GM18507 (cell line): ENCODE data around the gene MRPL43.

ENCODE experiments used
- DNase-seq: peaks from one replicate; pipeline ENCODE4 v3.0.0; 2011; ENCODE audit warnings: low read depth; ENCODE audit not compliant: insufficient read length; ENCODE audit errors: extremely low spot score
- FAIRE-seq: peaks from 2 replicates; lab custom pipeline; 2011; peaks lifted over from hg19 to GRCh38; lab: Jason Lieb, UNC

MRPL43 gene

GRCh38 chr10:100970914-100971811, 16.1 kb downstream of the MRPL43 start:
- FAIRE-seq (no peak), DNase-seq (no peak)

DNA sequence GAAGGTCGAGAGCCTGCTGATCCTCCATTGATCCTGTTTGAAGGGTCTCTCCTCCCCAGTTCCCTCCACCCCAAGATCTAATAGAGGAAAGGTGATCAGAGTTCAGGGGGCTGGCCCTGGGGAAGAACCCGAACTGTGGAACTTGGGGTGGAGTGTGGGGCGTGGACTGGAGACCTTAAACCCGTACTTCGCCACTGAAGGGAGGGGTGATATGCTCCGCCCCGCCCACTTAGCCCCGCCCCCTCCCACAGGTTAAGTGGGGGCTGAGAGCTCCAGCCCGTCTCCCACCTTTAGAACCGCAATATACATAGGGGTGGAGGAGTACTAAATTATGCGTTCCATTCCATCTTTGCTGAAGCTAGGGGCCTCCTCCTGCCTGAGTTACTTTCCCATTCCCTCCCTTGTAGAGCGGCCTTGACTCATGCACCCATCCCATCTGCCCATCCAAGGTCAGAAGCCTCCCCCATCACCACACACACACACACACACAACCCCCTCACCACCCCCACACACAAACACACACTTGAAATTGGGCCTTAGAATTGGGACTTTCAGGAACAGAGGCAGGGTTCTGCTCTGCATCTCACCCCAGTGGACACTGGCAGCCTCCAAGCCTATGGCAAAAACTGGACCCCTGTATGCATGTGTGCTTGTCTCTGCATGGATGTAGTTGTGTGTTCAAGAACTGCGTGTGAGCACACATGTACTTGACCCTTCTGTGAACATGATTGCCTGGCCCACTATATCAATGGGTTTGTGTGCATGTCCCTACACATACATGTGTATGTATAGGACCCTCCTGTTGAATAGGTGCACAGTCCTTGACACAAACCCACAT, 17.0 kb downstream of the MRPL43 start:
- DNase-seq (no peak), FAIRE-seq (no peak)

DNA sequence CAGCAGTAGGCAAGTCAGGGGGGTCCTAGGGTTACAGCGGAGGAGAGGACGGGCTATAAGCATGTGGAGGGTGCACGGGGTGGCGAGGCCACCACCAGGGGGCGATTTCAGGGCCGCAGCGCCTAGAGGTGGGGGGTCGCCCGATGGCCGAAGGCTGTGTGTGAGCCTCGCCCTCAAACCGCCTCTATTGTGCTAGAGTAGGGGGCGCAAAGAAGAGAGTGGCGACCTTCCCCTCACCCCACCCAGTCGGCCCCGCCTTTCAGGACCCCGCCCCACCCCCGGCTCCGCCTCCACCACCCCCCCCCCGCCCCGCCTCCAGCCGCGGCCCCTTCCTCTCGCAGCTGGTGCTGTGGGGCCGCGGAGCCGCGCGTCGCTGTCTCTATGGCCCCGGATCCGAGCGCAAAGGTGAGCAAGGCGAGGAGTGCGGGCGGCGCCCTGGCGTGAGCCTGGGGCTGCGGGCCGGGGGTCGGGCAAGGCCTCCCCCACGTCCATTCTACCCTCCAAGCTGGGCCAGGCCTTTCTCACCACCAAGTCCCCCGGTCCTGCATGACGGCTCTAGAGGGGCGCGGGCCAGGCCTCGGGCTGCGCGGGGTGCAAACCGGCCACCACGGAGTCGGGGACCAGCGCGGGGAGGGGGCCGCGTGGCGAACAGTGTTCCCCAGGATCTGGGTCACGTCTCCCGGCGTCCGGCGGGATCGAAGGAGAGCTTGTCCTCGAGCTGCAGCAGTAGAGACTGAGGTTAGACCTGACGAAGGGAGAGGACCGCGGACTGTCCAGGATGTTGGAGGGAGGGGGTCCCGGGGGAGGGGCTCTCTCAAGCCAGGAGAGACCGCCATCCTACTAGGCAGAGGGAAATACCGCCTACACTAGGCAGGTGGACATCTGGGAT, 17.9 kb downstream of the MRPL43 start, which contains the start of gene SEMA4G:
SEMA4G (plus strand) TSS at position 318 of the 889 bp plus-strand sequence. CDS start 3,409 bp downstream, outside the sequence.
- FAIRE-seq (no peak), DNase-seq (peak; percentile 32)

DNA sequence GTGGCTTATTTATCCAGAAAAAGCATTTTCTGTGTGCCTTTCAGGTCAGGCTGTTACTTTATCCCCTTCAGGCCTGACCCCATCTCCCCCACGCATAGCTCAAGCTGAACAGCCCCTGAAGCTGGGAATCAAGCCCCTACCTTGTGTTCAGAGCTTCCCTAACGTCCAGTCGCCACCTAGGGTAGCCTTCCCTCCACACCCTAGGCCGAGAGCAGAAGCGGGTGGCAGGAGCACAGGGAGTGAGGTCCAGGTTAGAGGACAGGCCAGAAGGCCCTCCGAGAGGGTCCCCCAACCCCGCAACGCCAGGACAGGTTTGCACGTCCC, 18.5 kb downstream of the MRPL43 start:
- DNase-seq (no peak), FAIRE-seq (no peak)

GRCh38 chr10:100968062-100968736, 19.1 kb downstream of the MRPL43 start:
- FAIRE-seq, result no peak
- no peak for DNase-seq

GRCh38 chr10:100967332-100967731, 20.0 kb downstream of the MRPL43 start:
- no peak for FAIRE-seq
- no peak for DNase-seq

DNA sequence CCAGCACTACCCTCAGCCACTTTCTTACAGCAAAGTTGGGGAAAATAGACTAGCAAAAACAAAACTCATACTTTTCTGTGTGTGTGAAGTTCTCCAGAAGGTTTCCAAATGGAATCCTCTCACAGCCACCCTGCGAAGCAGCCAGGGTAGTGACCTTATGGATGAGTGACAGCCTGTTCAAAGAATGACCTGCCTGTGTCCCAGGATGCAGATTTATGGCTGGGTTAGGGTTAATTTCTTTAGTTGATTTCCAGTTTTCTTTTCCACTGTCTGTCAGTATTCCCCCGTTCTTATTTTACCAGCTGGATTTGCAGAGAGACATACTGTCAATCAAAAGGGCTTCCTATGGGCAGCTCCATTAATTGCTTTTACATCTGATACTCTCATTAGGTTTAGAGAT, 20.4 kb downstream of the MRPL43 start:
- no peak for DNase-seq
- FAIRE-seq, result no peak

DNA sequence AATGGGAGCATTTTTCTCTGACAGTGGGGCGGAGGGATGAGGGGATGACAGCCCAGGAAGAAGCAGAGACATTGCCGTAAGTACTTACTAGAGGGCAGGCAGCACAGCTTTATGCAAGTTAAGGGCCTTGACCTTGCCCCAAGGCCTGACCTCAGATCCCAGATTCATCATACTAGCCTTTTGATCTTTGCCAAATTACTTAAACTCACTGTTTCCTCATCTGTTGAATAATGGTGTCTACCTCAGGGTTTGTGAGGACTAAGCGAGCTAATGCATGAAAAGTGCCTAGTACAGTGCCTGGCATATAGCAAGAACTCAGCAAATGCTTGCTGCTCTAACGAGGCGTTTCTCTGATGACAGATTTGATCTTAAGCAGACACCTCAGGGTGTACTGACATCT, 21.5 kb downstream of the MRPL43 start:
- no peak for FAIRE-seq
- DNase-seq, result no peak

DNA sequence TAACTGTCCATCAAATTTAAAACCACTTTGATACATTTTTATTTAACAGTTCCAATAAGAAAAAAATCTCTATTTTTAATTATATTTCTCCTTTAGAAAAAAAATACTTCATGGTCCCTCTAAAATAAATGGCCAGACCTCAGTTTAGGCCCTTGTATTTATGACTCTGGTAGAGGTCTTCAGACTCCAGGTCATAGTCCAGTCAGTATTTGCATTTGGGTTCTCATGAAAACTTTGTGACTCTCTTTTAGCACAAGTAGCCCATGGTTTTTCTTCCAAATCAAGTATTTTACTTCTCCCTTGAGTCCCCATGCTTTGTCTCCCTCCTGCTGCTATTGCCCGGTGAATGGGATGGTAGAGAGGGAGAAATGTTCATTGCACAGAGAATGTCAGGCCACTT, 23.5 kb downstream of the MRPL43 start:
- DNase-seq, result no peak
- FAIRE-seq, result no peak

- FAIRE-seq (no peak), DNase-seq (no peak)
These were observed 24.8 kb downstream of the MRPL43 start for GRCh38 chr10:100962351-100963080.

- no peak for DNase-seq
- no peak for FAIRE-seq
These were observed 27.0 kb downstream of the MRPL43 start for GRCh38 chr10:100960251-100960650.

GRCh38 chr10:100948916-100949315, 38.4 kb downstream of the MRPL43 start:
- no peak for FAIRE-seq

GRCh38 chr10:100945754-100946153, 41.5 kb downstream of the MRPL43 start:
- no peak for DNase-seq
- no peak for FAIRE-seq

More at GRCh38 chr10:100948916-100949315, 38.4 kb downstream of the MRPL43 start:
- no peak for DNase-seq

DNA sequence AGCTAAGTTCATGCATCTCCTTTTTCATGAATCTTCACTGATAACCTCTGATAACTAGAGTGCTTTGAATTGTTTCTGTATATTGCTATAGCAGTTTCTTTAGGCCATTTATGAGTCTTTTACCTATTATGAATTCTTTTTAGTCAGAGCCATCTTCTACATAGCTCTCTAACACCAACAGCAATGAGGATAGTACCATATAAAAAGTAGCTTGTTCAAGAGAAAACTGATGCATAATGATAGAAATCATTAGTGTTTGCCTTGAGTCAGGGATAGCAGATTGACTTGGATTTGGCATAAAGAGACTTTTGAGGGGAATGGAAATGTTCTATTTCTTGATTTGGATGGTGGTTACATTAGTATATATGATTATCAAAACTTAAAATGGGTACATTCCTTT, 43.8 kb downstream of the MRPL43 start:
- DNase-seq, result no peak
- FAIRE-seq, result no peak

GRCh38 chr10:100942229-100942628, 45.1 kb downstream of the MRPL43 start:
- no peak for DNase-seq
- no peak for FAIRE-seq

- no peak for DNase-seq
- FAIRE-seq, result no peak
These were observed 47.4 kb downstream of the MRPL43 start for GRCh38 chr10:100939763-100940344.
